HS-27A (cell line): ENCODE data around the gene SYNJ2.

Experiments
- DNase-seq: peaks from one replicate; pipeline ENCODE4 v3.0.0-alpha.2; 2012; ENCODE audit warnings: low read depth, missing footprints

The SYNJ2 gene

DNA sequence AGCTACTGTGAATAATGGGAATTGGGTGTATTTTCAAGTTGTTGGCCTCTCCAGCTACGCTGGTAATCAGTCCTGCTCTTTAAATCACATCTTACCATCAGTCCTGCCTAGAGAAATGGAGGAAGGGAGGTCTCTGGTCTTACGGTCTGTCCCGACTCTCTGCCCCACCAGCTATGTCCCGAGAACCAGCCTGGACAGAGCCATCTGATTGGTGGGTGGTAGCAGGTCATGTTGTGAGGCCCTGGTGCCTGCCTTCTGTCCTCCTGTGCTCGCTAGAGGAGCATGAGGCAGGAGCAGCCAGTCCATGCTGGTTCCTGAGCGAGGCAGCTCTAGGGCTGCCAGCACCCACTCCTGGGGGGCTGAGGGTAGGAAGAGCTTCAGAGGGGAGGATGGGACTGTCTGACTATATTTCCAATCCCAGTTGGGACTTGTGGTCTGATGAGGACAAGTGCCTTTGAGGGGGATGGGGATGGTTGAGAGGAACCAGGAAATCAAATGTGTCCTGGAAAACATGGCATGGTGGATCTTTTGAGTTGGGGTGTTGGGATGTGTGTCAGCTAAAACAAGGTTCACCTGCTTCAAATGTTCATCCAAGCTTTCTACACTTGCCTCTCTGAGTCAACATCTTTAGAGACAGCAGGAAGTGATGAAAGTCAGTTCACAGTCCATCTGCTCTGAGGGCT, 33.0 kb downstream of the SYNJ2 start:
- DNase-seq: no peak

- DNase-seq: no peak
Observed at GRCh38 chr6:158015188-158015506, 33.5 kb downstream of the SYNJ2 start.

GRCh38 chr6:158016571-158017383, 35.1 kb downstream of the SYNJ2 start:
- DNase-seq: no peak

GRCh38 chr6:158017621-158018040, 36.0 kb downstream of the SYNJ2 start:
- DNase-seq: no peak

- DNase-seq: no peak
Observed at GRCh38 chr6:158018041-158018771, 36.5 kb downstream of the SYNJ2 start.

DNA sequence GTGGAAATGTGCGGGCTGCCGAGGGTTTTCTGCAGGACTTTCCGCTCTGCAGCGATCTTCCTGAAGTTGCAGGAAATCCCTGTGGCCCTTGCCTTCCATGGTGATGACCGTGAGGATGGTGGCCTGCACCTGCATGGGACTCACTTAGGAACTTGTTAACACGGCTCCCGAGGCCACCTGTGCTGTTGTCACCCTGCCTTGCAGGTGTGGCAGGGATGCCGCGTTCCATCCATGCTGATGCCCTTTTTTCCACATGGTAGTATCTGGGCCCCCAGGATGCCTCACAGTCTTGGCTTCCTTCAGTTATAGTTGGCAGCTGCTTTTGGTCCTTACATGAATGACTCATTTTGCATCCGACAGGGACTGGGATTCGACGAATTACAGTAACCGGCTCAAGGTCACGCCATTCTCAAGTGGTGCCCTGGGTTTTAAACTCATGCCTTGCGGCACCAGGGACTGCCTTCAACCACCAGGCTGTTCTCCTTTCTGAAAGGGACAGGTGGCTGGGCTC, 37.2 kb downstream of the SYNJ2 start:
- no peak for DNase-seq

DNA sequence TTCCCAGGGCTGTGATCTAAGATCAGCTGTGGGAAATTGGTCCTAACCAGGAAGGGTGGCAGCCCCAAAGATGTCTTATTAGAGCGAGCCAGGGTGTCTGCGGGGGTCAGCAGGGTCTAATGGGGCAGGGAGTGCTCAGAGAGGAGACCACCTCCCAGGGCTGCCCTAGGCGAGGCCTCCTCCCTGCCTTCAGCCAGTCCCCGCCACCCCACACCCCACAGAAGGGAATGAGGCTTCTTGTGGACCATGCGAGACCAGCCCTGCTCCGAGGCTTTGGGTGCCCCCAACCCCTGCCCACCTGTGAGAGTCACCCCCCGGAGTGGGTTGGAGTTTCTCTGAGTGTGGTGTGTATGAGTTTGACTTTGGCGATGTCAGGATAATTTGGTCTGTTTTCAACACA, 37.8 kb downstream of the SYNJ2 start:
- DNase-seq: no peak

GRCh38 chr6:158020272-158020711, 38.6 kb downstream of the SYNJ2 start:
- DNase-seq: no peak

GRCh38 chr6:158020811-158021210, 39.1 kb downstream of the SYNJ2 start:
- no peak for DNase-seq

DNA sequence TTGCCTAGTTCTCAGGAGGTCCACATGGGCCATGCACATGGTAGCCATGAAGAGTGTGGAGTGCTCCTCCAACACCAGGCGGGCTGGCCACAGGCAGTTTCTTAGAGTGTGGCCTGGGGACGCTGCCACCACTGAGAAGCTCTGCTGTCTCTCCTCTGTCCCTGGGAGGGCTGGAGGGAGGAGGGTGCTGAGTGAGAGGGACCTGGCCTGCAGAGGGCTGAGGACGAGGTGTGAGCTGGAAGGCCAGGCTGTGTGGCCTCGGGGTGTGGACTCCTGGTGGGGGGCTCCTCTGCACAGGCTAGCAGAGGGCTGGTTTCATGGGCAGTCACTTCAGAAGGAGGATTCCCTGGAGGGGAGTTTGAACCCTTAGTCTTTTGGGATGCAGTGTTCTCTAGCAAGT, 39.7 kb downstream of the SYNJ2 start:
- no peak for DNase-seq

DNA sequence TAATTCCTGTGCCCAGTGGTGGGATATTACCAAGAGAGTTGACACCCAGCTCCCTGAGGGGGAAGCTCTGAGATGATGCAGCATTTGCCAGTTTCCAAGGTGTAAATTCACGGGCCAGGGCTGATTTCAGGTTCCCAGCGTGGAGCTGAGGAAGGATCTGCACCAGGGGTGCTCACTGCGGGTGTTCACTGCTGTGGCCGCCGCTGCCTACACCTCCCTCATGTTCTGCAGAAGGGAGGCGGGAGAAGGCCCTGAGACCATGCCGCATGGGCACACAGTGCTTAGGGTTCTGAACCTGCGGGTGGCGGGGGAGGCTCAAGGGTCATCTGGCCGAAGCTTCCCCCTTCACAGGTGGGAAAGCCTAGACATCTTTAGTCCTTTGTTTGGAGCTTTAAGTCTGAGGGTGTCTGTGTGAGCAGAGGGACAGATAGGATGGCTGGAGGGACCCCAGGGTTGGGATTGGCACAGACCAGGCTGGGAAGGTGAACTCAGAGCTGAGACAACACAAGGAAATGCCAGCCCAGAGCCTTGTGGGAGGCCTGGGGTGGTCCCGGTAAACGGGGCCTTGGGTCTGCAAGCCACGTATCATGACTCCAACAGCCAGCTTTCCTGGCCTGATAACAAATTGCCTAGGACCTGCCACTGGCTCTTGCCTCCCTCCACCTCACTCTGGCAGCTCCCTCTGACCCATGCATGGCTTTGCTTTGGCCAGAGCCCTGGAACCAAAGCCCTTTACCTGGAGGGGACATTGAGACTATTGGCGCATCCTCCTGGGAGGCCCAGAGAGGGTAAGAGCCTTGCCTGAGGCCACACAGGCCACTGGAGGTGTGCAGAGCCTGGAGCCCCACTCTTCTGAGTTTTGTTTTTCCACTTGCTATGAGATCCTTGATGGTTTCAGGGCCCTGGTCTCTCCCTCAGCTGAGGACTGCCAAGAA, 40.4 kb downstream of the SYNJ2 start:
- DNase-seq: no peak

GRCh38 chr6:158022749-158023596, 41.3 kb downstream of the SYNJ2 start:
- no peak for DNase-seq

DNA sequence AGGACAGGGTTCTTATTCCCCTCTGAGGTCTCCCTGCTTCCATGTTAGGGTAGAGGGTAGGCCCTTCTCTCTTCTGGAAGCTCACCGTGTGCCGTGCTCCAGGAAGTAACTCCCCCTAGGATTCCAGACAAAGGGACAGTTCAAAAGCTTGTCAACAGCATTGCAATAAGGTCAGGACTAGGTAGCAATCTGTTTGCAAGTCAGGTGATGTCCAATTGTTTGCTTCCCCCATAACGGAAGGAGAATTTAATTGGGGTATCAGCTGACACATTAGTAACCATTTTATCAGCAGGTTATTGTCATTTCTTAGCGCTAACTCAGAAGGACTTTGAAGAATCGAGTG, 41.9 kb downstream of the SYNJ2 start:
- DNase-seq: no peak

GRCh38 chr6:158024566-158025297, 43.1 kb downstream of the SYNJ2 start:
- no peak for DNase-seq

- DNase-seq: peak; percentile 92
Observed at GRCh38 chr6:158026054-158026900, 44.6 kb downstream of the SYNJ2 start.

GRCh38 chr6:158026901-158027589, 45.4 kb downstream of the SYNJ2 start:
- no peak for DNase-seq

GRCh38 chr6:158027590-158028285, 46.1 kb downstream of the SYNJ2 start:
- DNase-seq: no peak

DNA sequence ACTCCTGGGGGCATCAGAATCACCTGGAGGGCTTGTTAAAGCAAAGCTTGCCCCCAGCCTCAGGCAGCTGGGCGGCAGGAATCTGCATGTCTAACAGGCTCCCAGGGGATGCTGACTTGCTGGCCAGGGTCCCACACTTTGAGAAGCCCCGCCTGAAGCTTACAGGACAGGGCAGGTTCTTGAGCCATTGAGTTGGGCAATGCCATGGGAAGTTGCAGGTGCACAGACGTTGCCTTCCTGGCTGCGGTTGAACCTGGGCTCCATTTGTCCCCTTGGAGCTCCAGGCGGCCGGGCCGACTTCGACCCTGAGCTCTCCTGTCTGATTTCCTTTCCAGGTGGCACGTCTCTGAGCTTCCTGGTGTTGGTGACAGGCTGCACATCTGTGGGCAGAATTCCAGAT, 46.8 kb downstream of the SYNJ2 start:
- no peak for DNase-seq
